Hepatocyte (in vitro differentiated cells): ENCODE measurements around the gene SLC37A1.

Experiments used
- EZH2 ChIP-seq: fragments of 200-600 bp; sonication (generic); IDR thresholded peaks from 2 replicates; pipeline ENCODE4 v1.6.1; 2016; ENCODE audit warnings: antibody characterized with exemption, mild to moderate bottlenecking, borderline replicate concordance
- TF ChIP-seq, protein P1 (sequence below): fragments of 200-600 bp; sonication (generic); IDR thresholded peaks from 2 replicates; pipeline ENCODE4 v1.5.1; 2016; ENCODE audit warnings: antibody characterized with exemption, mild to moderate bottlenecking; ENCODE audit not compliant: poor library complexity

DNA sequence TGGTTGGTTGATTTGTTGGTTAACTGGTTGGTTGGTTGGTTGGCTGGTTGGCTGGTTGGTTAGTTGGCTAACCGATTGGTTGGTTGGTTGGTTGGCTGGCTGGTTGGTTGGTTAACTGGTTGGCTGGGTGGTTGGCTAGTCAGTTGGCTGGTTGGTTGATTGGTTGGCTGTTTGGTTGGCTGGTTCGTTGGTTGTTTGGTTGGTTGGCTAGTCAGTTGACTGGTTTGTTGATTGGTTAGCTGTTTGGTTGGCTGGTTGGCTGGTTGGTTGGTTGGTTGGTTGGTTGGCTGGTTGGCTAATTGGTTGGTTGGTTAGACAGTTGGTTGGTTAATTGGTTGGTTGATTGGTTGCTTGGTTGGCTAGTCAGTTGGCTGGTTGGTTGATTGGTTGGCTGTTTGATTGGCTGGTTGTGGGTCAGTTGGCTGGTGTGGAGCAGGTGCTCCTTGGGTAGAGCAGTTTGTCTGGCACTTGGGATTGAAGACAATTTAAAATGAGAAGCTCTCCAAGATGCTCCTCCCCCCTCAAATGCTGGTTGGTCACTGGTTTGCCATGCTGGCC, 24.6 kb upstream of the SLC37A1 start:
- TF ChIP-seq, protein P1, sequence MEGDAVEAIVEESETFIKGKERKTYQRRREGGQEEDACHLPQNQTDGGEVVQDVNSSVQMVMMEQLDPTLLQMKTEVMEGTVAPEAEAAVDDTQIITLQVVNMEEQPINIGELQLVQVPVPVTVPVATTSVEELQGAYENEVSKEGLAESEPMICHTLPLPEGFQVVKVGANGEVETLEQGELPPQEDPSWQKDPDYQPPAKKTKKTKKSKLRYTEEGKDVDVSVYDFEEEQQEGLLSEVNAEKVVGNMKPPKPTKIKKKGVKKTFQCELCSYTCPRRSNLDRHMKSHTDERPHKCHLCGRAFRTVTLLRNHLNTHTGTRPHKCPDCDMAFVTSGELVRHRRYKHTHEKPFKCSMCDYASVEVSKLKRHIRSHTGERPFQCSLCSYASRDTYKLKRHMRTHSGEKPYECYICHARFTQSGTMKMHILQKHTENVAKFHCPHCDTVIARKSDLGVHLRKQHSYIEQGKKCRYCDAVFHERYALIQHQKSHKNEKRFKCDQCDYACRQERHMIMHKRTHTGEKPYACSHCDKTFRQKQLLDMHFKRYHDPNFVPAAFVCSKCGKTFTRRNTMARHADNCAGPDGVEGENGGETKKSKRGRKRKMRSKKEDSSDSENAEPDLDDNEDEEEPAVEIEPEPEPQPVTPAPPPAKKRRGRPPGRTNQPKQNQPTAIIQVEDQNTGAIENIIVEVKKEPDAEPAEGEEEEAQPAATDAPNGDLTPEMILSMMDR, result no peak
- no peak for TF ChIP-seq EZH2
